Activated CD4-positive, alpha-beta memory T cell treated with anti-CD3 and anti-CD28 coated beads, Interleukin-2, amount 10 ng/mL, durations not matched to agents 7 days and 5 days (primary cell): ENCODE data around the gene NLGN4X. TPM values are rescaled to one million over a fixed set of nuclear protein-coding genes. Genes with fewer than 3 reads are reported as not detected.

Experiments
- CTCF ChIA-PET: fragments of 350-600 bp; sonication (Branson Sonifier 250); formaldehyde crosslinking; loops from one replicate; lab custom pipeline; 2021; ENCODE audit warnings: antibody characterized with exemption, inconsistent platforms; lab: Charles Lee
- POLR2A ChIA-PET: fragments of 350-600 bp; sonication (Branson Sonifier 250); formaldehyde crosslinking; loops from one replicate; lab custom pipeline; 2021; ENCODE audit warnings: antibody characterized with exemption; lab: Charles Lee
- DNase-seq: peaks from one replicate; pipeline ENCODE4 v3.0.0-alpha.2; 2020
- H3K27ac Mint-ChIP-seq: one replicate; pipeline ENCODE4 v1.8.0; 2021; ENCODE audit warnings: mild to moderate bottlenecking, mixed read lengths
- H3K27me3 Mint-ChIP-seq: one replicate; pipeline ENCODE4 v1.8.0; 2021; ENCODE audit warnings: mixed read lengths
- H3K36me3 Mint-ChIP-seq: one replicate; pipeline ENCODE4 v1.8.0; 2021; ENCODE audit warnings: low read depth, mixed read lengths
- H3K4me1 Mint-ChIP-seq: one replicate; pipeline ENCODE4 v1.8.0; 2021; ENCODE audit warnings: mixed read lengths
- H3K4me3 Mint-ChIP-seq: one replicate; pipeline ENCODE4 v1.8.0; 2021; ENCODE audit warnings: mild to moderate bottlenecking, mixed read lengths
- H3K9me3 Mint-ChIP-seq: one replicate; pipeline ENCODE4 v1.8.0; 2021; ENCODE audit warnings: mixed read lengths
- total RNA-seq, 2 experiments: library from RNA; stranded (reverse); gene quantifications; one replicate each; pipeline ENCODE4 v1.2.3, GENCODE V29; 2021

NLGN4X gene
- total RNA-seq, 2 experiments from 2014 or later = not detected

DNA sequence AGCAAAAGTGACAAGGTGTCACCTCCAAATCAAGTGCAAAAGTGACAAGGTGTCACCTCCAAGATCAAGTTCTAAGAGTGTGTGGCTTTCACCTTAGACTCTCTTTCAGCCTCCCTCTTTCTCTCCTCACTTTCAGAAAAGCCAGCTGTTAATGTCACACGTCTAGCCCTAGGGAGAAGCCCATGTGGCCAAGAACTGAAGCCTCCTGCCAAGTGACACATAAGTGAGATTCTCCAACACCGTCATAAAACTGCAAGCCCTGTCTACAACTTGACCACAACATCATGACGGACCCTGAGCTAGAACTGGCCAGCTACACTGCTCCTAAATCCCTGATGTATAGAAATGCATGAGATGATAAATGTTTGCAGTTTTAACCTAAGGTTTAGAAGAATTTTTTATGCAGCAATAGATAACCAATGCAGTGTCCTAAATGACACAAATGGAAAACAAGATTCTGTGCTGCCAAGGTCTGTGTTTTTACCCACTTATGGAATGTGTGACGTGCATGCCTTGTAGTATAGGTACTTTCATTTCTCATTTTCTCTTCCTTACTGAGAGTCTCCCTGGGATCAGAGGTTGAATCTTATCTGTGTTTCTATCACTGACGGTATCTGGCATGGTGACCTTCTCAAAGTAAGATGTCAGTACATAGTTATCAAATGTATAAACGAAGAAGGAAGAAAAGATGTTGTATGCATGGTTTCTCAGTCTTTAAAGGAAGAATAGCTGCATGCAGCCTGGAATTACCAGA is 25.0 kb downstream of the NLGN4X start:
- no peak overlapping the region for H3K27ac Mint-ChIP-seq
- H3K36me3 Mint-ChIP-seq = no peaks in the 10 kb centered on the region
- POLR2A ChIA-PET = no interaction called here
- H3K4me3 Mint-ChIP-seq = no peak overlapping the region
- DNase-seq = no peak
- H3K9me3 Mint-ChIP-seq = no peaks in the 10 kb centered on the region
- CTCF ChIA-PET = no interaction called here
- H3K4me1 Mint-ChIP-seq = no peaks in the 10 kb centered on the region
- H3K27me3 Mint-ChIP-seq = no peaks in the 10 kb centered on the region

DNA sequence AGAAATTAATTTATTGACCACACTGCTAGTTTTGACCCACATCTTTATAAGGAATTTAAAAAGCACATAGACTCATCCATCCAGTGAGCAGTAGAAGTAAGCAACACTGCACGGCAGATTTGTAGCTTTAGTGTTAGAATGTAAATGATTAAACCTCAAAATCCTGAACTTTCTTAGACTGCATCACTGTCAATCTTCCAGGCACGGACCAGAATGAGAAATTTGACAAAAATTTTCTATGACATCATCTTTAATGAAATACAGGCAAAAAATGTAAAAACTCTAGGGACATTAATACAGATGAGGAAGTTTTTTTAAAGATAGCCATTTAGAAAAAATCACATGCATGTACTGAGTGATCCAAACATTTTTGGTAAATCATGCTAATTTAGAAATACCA is 29.2 kb downstream of the NLGN4X start:
- H3K27me3 Mint-ChIP-seq = no peaks in the 10 kb centered on the region
- H3K36me3 Mint-ChIP-seq = no peaks in the 10 kb centered on the region
- H3K9me3 Mint-ChIP-seq = no peaks in the 10 kb centered on the region
- no peak overlapping the region for H3K27ac Mint-ChIP-seq
- ChIA-PET POLR2A (no interaction called here), CTCF (no interaction called here)
- H3K4me1 Mint-ChIP-seq = no peaks in the 10 kb centered on the region
- no peak for DNase-seq
- no peak overlapping the region for H3K4me3 Mint-ChIP-seq

DNA sequence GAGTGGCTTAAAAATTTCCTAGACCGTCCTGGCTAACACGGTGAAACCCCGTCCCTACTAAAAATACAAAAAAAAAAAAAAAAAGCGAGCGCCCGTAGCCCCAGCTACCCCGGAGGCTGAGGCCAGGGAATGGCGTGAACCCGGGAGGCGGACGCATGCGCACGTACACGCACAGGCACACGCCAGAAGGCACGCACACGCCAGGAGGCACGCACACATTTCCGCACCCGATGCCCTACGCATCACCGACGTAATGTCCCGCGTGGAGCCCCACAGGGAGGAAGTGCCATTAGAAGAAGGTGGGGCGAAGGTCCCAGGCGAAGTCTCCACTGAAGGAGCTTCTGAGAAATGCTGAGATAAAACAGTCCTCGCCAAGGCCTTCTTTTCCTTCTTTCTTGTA is 41.4 kb downstream of the NLGN4X start:
- ChIA-PET CTCF (no interaction called here), POLR2A (no interaction called here)
- no peaks in the 10 kb centered on the region for H3K4me1 Mint-ChIP-seq
- no peaks in the 10 kb centered on the region for H3K27me3 Mint-ChIP-seq
- no peaks in the 10 kb centered on the region for H3K36me3 Mint-ChIP-seq
- H3K4me3 Mint-ChIP-seq = no peak overlapping the region
- DNase-seq = no peak
- H3K9me3 Mint-ChIP-seq = no peaks in the 10 kb centered on the region
- H3K27ac Mint-ChIP-seq = no peak overlapping the region

DNA sequence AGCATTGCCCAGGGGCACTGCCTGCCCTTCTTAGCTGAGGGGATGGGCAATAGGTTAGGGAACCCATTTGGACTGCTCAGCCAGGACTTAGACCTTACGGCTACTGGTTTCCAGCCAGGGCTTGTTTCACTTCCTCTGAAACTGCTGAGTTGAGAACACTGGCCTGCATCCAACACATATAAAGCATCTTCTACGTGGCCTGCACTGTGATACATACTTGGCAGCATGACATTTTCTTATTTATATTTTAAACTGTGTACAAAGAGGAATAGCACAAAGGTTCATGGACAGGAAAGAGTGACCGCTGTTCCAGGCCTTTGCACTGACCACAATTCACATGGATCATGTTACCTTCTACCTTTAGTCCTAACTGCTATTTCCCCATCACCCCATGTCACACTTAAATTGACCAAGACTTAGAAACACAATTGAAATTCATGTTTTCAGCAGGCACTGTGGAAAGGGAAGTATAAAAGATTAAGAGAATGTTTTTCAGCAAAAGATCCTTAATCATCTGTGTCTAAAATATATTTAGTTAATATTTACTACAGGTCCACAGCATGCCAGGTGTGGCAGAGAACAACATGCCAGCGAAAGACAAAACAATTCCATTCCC is 43.7 kb downstream of the NLGN4X start:
- POLR2A ChIA-PET = no interaction called here
- DNase-seq = no peak
- no peaks in the 10 kb centered on the region for H3K36me3 Mint-ChIP-seq
- no peaks in the 10 kb centered on the region for H3K4me1 Mint-ChIP-seq
- H3K4me3 Mint-ChIP-seq = no peak overlapping the region
- H3K9me3 Mint-ChIP-seq = peaks cover 2% of the 10 kb centered on the region
- no peak overlapping the region for H3K27ac Mint-ChIP-seq
- no peaks in the 10 kb centered on the region for H3K27me3 Mint-ChIP-seq
- CTCF ChIA-PET = no interaction called here

DNA sequence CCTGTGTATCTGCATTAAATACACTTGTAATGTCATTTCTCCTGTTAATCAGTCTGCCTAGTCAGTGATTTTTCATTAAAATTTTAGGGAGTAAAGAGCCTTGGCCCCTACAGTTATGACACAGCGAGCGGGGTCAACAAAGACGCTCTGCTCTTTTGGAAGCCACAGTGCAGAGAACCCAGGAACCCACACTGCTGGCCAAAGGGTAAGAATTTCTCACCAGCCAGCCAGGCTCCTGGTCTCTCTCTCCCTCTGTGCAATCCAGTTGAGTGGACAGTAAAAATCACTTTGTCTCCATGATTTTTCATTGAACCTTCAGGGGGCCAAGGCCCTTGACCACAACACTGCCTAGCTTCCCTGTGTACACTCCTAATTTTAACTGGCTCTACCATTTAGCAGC is 52.8 kb downstream of the NLGN4X start:
- no peak for DNase-seq
- Mint-ChIP-seq H3K27ac (no peak overlapping the region), H3K27me3 (no peaks in the 10 kb centered on the region), H3K9me3 (peaks cover 2% of the 10 kb centered on the region), H3K4me1 (no peaks in the 10 kb centered on the region), H3K4me3 (no peak overlapping the region), H3K36me3 (no peaks in the 10 kb centered on the region)
- CTCF ChIA-PET = no interaction called here
- POLR2A ChIA-PET = no interaction called here

- Mint-ChIP-seq H3K27ac (no peak overlapping the region), H3K36me3 (no peaks in the 10 kb centered on the region), H3K27me3 (no peaks in the 10 kb centered on the region), H3K9me3 (peaks cover 2% of the 10 kb centered on the region), H3K4me1 (no peaks in the 10 kb centered on the region), H3K4me3 (no peak overlapping the region)
- no peak for DNase-seq
- POLR2A ChIA-PET = no interaction called here
- CTCF ChIA-PET = no interaction called here
Measured at GRCh38 chrX:6170424-6170823, 58.2 kb downstream of the NLGN4X start.

GRCh38 chrX:6169407-6169806 is 59.3 kb downstream of the NLGN4X start:
- Mint-ChIP-seq H3K27me3 (no peaks in the 10 kb centered on the region), H3K4me3 (no peak overlapping the region), H3K9me3 (peaks cover 2% of the 10 kb centered on the region), H3K27ac (no peak overlapping the region), H3K4me1 (no peaks in the 10 kb centered on the region), H3K36me3 (no peaks in the 10 kb centered on the region)
- ChIA-PET POLR2A (no interaction called here), CTCF (no interaction called here)
- no peak for DNase-seq

DNA sequence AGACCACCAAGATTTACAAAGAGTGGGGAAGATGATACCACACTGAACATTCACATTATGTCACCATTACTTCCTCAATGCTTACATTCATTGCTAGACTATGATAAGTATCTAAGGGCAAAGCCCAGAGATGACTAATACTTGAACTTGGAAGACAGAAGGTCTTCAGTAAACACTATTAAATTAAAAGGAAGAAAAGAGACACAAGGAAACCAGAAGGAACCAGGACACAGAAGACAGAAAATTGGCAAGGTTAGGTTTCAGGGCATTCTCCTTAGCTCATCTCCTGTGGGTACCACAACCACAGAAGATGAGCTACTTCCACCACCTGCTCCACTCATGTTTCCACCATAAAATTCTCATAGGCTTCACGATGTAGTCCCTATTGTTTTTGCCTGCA is 64.9 kb downstream of the NLGN4X start:
- H3K4me3 Mint-ChIP-seq = no peak overlapping the region
- H3K9me3 Mint-ChIP-seq = no peaks in the 10 kb centered on the region
- POLR2A ChIA-PET = no interaction called here

DNA sequence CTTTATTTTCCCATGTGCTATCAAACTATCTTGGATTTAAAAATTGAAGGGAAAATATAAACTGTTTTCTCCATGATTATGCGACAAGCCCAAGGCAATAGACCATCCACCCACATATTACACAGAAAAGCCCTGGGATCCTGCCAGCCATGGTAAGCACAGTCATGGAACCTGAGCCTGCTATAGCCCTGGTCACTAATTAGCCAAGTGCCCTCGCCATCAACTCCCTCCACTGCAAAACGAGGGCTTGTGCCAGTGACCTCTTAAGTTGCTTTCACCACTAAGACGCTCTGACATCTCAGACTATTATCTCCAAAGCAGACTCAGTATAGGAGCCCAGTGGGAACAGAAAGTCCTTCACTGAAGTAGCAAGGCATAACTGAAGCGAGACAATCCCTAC is 69.2 kb downstream of the NLGN4X start:
- no peaks in the 10 kb centered on the region for H3K4me1 Mint-ChIP-seq
- CTCF ChIA-PET = no interaction called here
- no peaks in the 10 kb centered on the region for H3K27me3 Mint-ChIP-seq
- H3K4me3 Mint-ChIP-seq = no peak overlapping the region
- H3K36me3 Mint-ChIP-seq = no peaks in the 10 kb centered on the region
- H3K27ac Mint-ChIP-seq = no peak overlapping the region
- no peak for DNase-seq
- H3K9me3 Mint-ChIP-seq = no peaks in the 10 kb centered on the region
- POLR2A ChIA-PET = no interaction called here

More for the DNA sequence above, 64.9 kb downstream of the NLGN4X start:
- Mint-ChIP-seq H3K27ac (no peak overlapping the region), H3K36me3 (no peaks in the 10 kb centered on the region), H3K27me3 (no peaks in the 10 kb centered on the region), H3K4me1 (no peaks in the 10 kb centered on the region)
- no peak for DNase-seq
- CTCF ChIA-PET = no interaction called here

DNA sequence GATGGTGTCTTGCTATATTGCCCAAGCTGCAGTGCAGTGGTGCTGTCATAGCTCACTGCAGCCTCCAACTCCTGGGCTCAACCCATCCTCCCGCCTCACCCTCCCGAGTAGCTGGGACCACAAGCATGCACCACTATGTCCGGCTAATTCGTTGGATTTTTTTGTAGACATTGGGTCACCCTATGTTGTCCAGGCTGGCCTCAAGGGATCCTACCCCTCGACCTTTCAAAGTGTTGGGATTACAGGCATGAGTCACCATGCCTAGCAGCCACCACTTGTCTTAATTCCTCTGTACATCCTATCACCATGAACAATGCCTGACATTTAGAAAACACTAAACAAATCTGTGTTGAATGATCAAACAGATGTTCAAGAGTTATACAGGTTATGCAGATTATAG is 76.7 kb downstream of the NLGN4X start:
- H3K9me3 Mint-ChIP-seq = peaks cover 2% of the 10 kb centered on the region
- H3K4me3 Mint-ChIP-seq = no peak overlapping the region
- H3K36me3 Mint-ChIP-seq = no peaks in the 10 kb centered on the region
- POLR2A ChIA-PET = no interaction called here
- H3K27ac Mint-ChIP-seq = no peak overlapping the region
- no peaks in the 10 kb centered on the region for H3K27me3 Mint-ChIP-seq
- no peak for DNase-seq
- no peaks in the 10 kb centered on the region for H3K4me1 Mint-ChIP-seq
- CTCF ChIA-PET = no interaction called here

DNA sequence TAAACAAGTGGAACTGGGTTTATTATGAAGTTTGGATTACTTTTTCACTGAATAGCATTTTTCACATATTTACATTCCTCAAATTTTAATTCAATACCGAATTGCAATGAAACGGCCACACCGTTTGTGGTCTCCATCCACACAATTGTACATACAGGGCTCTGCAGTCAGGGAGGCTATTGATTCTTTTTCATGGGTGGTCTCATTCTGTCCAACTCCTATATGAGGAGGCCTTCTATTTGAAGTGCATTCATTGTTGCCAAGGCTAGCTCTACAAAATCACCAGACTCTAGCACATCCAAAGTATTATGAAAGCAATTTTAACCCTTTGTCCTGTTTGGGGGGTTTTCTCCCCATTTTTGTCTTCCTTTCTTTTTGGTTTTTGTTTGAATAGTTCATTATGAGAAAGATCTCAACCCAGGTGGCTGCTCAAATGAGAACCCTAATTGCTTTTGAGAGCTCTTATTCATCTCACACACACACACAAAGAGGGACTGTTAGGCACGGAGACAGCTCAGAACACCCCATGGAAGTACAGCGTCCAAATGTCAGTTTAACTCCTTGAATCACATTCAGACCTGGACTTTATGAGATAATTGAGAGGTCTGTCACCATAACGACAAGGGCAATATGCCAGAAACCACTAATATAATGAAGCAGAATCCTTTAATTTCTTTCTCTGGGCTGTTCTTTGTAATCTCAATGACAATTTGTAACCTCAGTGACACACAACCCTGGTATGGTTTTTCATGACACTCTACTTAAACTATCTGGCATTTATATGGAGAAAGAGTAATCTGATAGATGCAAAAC is 79.4 kb downstream of the NLGN4X start:
- no peak for DNase-seq
- H3K36me3 Mint-ChIP-seq = no peaks in the 10 kb centered on the region
- CTCF ChIA-PET = no interaction called here
- POLR2A ChIA-PET = no interaction called here
- H3K4me3 Mint-ChIP-seq = no peak overlapping the region
- H3K4me1 Mint-ChIP-seq = no peaks in the 10 kb centered on the region
- H3K27ac Mint-ChIP-seq = no peak overlapping the region
- H3K9me3 Mint-ChIP-seq = peaks cover 2% of the 10 kb centered on the region
- no peaks in the 10 kb centered on the region for H3K27me3 Mint-ChIP-seq

DNA sequence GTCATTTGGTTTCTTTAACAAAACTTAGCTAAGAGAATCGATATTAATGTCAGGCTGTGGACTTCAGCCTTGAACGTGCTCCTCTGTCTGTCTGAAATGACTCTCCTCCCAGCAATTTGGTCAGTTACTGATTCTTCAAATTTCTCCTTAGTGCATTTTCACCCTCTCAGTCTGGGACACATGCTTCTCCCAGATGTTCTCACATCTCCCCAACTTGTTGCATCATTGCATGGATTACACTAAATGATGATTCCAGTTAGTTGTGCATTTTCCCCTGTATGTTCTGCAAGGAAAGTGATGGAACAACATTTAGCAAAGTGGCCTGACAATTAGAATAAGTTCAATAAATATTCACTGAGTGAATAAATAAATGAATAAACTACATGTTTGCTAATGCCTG is 94.4 kb downstream of the NLGN4X start:
- DNase-seq = no peak
- Mint-ChIP-seq H3K36me3 (no peaks in the 10 kb centered on the region), H3K27ac (no peak overlapping the region), H3K4me3 (no peak overlapping the region), H3K27me3 (no peaks in the 10 kb centered on the region), H3K9me3 (peaks cover 2% of the 10 kb centered on the region), H3K4me1 (no peaks in the 10 kb centered on the region)
- POLR2A ChIA-PET = no interaction called here
- CTCF ChIA-PET = no interaction called here

DNA sequence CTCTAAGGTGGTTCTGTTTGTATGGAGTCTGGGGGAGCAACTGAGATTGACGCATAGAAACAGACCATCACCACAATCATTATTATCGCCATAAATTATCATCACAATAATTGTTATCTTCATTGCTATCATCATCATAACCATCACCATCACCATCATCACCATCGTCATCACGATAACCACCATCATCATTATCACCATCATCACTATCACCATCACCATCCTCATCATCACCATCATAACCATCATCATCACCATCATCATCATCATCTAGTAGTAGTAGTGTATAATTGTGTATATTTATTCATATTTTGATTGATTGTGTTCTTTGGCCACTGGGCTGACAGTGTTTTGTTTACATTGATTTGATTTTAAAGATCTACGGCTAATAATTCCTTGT is 95.7 kb downstream of the NLGN4X start:
- no peaks in the 10 kb centered on the region for H3K27me3 Mint-ChIP-seq
- peaks cover 2% of the 10 kb centered on the region for H3K9me3 Mint-ChIP-seq
- CTCF ChIA-PET = no interaction called here
- H3K36me3 Mint-ChIP-seq = no peaks in the 10 kb centered on the region
- DNase-seq = no peak
- POLR2A ChIA-PET = no interaction called here
- no peaks in the 10 kb centered on the region for H3K4me1 Mint-ChIP-seq
- H3K4me3 Mint-ChIP-seq = no peak overlapping the region
- no peak overlapping the region for H3K27ac Mint-ChIP-seq
